ENCODE measurements around the gene PRL. TPM values are rescaled to one million over a fixed set of nuclear protein-coding genes. Genes with fewer than 3 reads are reported as not detected.

PRL gene
- total and polyA plus RNA-seq, 2 of the 8 experiments (the other 6 are each of a cell fraction or from before 2014, with no cell fraction given): not detected

DNA sequence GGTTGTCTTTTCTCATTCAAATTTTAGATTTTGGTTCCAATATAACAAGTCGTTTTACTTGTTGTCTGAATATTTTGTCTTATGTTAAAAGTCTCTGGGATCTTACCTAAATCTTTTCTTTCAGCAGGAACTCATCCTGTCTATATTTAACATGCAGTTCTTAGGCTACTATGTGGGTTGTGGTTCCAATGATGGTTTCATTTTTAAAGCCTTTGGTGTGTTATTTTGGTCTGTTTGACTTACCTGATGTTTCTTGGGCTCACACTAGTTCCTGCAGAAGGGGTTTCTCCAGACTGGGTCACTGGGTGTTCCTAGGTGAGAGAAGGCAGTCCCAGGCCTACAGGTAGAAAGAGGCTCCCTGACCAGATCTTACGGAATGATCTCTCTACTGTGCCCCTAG is 17.4 kb downstream of the PRL start:
- H3K9ac ChIP-seq (replicated peaks in 1 of 4; ENCODE audit: extremely low read depth in 1 of 4, low read depth in 3 of 4, low read length in 3 of 4): no peak overlapping the region
- no peak overlapping the region for H3K23ac ChIP-seq (ENCODE audit: insufficient read length)
- no peak overlapping the region for H2BK5ac ChIP-seq (ENCODE audit: low read depth, low read length)
- H4K5ac ChIP-seq (ENCODE audit: insufficient read length, low read depth, low read length): no peak overlapping the region
- H4K91ac ChIP-seq (replicated peaks; ENCODE audit: insufficient read length, low read length): no peak overlapping the region
- 0 out of 4 replicates have a peak, but pooled peaks cover 0 to 2% of the 10 kb centered on the region in 2 experiments for H3K9me3 ChIP-seq (ENCODE audit: insufficient read depth in 2 of 2, low read depth in 1 of 2, low read length in 1 of 2)
- no peak overlapping the region for H3K18ac ChIP-seq (ENCODE audit: extremely low read depth, low read length)
- H2AFZ ChIP-seq (ENCODE audit: low read length): no peak overlapping the region
- no peak overlapping the region for H3K27ac ChIP-seq (ENCODE audit: low read depth, low read length)
- no peak overlapping the region for H2BK20ac ChIP-seq (ENCODE audit: low read length)
- no peaks in the 10 kb centered on the region for H3K79me2 ChIP-seq (ENCODE audit: control insufficient read depth in 1 of 2, insufficient read depth in 2 of 2, low read length in 2 of 2)
- no peak overlapping the region for H2AK5ac ChIP-seq (ENCODE audit: low read depth, low read length)
- WGBS, 2 experiments (ENCODE audit: extremely low coverage in 1 of 2, insufficient coverage in 1 of 2, insufficient read length in 1 of 2, insufficient replicate concordance in 2 of 2, low coverage in 1 of 2, low lambda C conversion rate in 2 of 2, missing lambda C conversion rate in 1 of 2): 87% methylated on average over 2 of the region's 2 CpGs; no CpG with 5 or more reads in 1 of the 2 experiments
- POLR2A ChIA-PET (ENCODE audit: partially characterized antibody): no interaction called here
- TF ChIP-seq, protein P1, sequence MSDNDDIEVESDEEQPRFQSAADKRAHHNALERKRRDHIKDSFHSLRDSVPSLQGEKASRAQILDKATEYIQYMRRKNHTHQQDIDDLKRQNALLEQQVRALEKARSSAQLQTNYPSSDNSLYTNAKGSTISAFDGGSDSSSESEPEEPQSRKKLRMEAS (IDR thresholded peaks at IDR 0.05): no peak
- no peak for TF ChIP-seq CBX8 (IDR thresholded peaks at IDR 0.05; ENCODE audit: borderline replicate concordance, low read depth, low read length)
- TF ChIP-seq CHD1 (IDR thresholded peaks at IDR 0.05; ENCODE audit: low read depth, low read length): no peak
- TF ChIP-seq, protein P2, sequence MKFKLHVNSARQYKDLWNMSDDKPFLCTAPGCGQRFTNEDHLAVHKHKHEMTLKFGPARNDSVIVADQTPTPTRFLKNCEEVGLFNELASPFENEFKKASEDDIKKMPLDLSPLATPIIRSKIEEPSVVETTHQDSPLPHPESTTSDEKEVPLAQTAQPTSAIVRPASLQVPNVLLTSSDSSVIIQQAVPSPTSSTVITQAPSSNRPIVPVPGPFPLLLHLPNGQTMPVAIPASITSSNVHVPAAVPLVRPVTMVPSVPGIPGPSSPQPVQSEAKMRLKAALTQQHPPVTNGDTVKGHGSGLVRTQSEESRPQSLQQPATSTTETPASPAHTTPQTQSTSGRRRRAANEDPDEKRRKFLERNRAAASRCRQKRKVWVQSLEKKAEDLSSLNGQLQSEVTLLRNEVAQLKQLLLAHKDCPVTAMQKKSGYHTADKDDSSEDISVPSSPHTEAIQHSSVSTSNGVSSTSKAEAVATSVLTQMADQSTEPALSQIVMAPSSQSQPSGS (IDR thresholded peaks at IDR 0.05; ENCODE audit: low read length): no peak
- no peak for TF ChIP-seq TAF1 (IDR thresholded peaks at IDR 0.05; ENCODE audit: low read depth, low read length)
- no peak for TF ChIP-seq SRF (IDR thresholded peaks at IDR 0.05; ENCODE audit: low read depth, low read length)
- TF ChIP-seq JUN (IDR thresholded peaks at IDR 0.05; ENCODE audit: low read depth, low read length): no peak
- TF ChIP-seq SAP30 (IDR thresholded peaks at IDR 0.05; ENCODE audit: insufficient read depth, insufficient replicate concordance, low read length): no peak
- no peak for TF ChIP-seq ZNF274 (IDR thresholded peaks at IDR 0.05; ENCODE audit: borderline replicate concordance, extremely low read depth, low read length)
- no peak for TF ChIP-seq RFX5 (IDR thresholded peaks at IDR 0.05; ENCODE audit: borderline replicate concordance, low read depth, low read length)
- TF ChIP-seq HDAC2 (IDR thresholded peaks at IDR 0.05; ENCODE audit: borderline replicate concordance in 1 of 2, low read depth in 2 of 2, low read length in 2 of 2): no peak
- H3K4me1 ChIP-seq (replicated peaks in 1 of 4; ENCODE audit: control insufficient read depth in 3 of 4, insufficient read depth in 4 of 4, low read length in 3 of 4): no peaks in the 10 kb centered on the region
- no peak overlapping the region for H3K4ac ChIP-seq (replicated peaks; ENCODE audit: insufficient read length, low read depth, low read length)
- no peak overlapping the region for H3K14ac ChIP-seq (ENCODE audit: insufficient read length)
- no peaks in the 10 kb centered on the region for H4K20me1 ChIP-seq (replicated peaks in 1 of 2; ENCODE audit: control insufficient read depth in 1 of 2, insufficient read depth in 2 of 2, low read length in 2 of 2)
- no peaks in the 10 kb centered on the region for H3K23me2 ChIP-seq (ENCODE audit: low read depth, low read length)
- H3K79me1 ChIP-seq (ENCODE audit: low read depth, low read length): no peaks in the 10 kb centered on the region
- H3K56ac ChIP-seq (replicated peaks; ENCODE audit: insufficient read length, low read depth, low read length): no peak overlapping the region
- FAIRE-seq (no peak), DNase-seq (ENCODE audit: low read depth in 1 of 2, low spot score in 2 of 2) (no peak)
- no peak overlapping the region for H2BK15ac ChIP-seq (ENCODE audit: low read length)
- no peak overlapping the region for H4K8ac ChIP-seq (ENCODE audit: extremely low read depth, insufficient read depth, low read length)
- no peak overlapping the region for H2BK120ac ChIP-seq (replicated peaks; ENCODE audit: low read depth, low read length)
- H3K36me3 ChIP-seq (ENCODE audit: control insufficient read depth in 2 of 4, insufficient read depth in 4 of 4, low read length in 3 of 4): no peaks in the 10 kb centered on the region
- CTCF ChIA-PET (ENCODE audit: partially characterized antibody): interaction anchor here (0.6 kb wide), 1 partner anchor 303 kb away, joined by 5 read pairs; no protein-coding TSS in a partner anchor
- no peak overlapping the region for H2BK12ac ChIP-seq (ENCODE audit: low read depth, low read length)
- no peak overlapping the region for H3K4me2 ChIP-seq (ENCODE audit: insufficient read depth in 1 of 2, low read depth in 2 of 2, low read length in 2 of 2)
- no peak overlapping the region for H3K4me3 ChIP-seq (ENCODE audit: extremely low read depth in 1 of 4, insufficient read depth in 2 of 4, low read depth in 3 of 4, low read length in 4 of 4)
- no peaks in the 10 kb centered on the region for H3K27me3 ChIP-seq (replicated peaks in 1 of 4; ENCODE audit: control insufficient read depth in 3 of 4, extremely low read depth in 1 of 4, insufficient read depth in 3 of 4, low read length in 3 of 4)
